ENCODE data around the gene USH1C.

GRCh38 chr11:17515443-17516176 lies 28.6 kb downstream of the USH1C start:
- TF ChIP-seq, protein P1, sequence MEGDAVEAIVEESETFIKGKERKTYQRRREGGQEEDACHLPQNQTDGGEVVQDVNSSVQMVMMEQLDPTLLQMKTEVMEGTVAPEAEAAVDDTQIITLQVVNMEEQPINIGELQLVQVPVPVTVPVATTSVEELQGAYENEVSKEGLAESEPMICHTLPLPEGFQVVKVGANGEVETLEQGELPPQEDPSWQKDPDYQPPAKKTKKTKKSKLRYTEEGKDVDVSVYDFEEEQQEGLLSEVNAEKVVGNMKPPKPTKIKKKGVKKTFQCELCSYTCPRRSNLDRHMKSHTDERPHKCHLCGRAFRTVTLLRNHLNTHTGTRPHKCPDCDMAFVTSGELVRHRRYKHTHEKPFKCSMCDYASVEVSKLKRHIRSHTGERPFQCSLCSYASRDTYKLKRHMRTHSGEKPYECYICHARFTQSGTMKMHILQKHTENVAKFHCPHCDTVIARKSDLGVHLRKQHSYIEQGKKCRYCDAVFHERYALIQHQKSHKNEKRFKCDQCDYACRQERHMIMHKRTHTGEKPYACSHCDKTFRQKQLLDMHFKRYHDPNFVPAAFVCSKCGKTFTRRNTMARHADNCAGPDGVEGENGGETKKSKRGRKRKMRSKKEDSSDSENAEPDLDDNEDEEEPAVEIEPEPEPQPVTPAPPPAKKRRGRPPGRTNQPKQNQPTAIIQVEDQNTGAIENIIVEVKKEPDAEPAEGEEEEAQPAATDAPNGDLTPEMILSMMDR (IDR thresholded peaks at IDR 0.05), result no peak
- TF ChIP-seq POLR2A (IDR thresholded peaks at IDR 0.05), result no peak

Data from tibial nerve (tissue), 3 donors.